GM21360 (cell line): ENCODE data around the gene PSMD12.
"Not testable (repeated sequence)": the region's sequence is repeated elsewhere in the genome, so short reads cannot be mapped to it uniquely, and the experiment has no call there.

Source experiments
- ATAC-seq: cut with Tn5 transposase; IDR thresholded peaks from one replicate; pipeline ENCODE4 v1.9.1; 2021; ENCODE audit warnings: mild to moderate bottlenecking, moderate library complexity; ENCODE audit not compliant: unreplicated experiment

The PSMD12 gene

GRCh38 chr17:67366193-67367157 is at the start of gene PSMD12:
TSS of gene PSMD12 (minus strand) at chr17:67366577. CDS start at chr17:67366519, 58 bp downstream.
- peak; percentile 85 for ATAC-seq

GRCh38 chr17:67415291-67415690 is 48.9 kb upstream of the PSMD12 start:
- no peak for ATAC-seq

GRCh38 chr17:67414559-67414958 is 48.2 kb upstream of the PSMD12 start:
- ATAC-seq: no peak

GRCh38 chr17:67414130-67414529 is 47.8 kb upstream of the PSMD12 start:
- ATAC-seq: no peak

- ATAC-seq: no peak
Observed at GRCh38 chr17:67413388-67413787, 47.0 kb upstream of the PSMD12 start.

GRCh38 chr17:67412941-67413340 is 46.6 kb upstream of the PSMD12 start:
- no peak for ATAC-seq

GRCh38 chr17:67412032-67412431 is 45.7 kb upstream of the PSMD12 start:
- no peak for ATAC-seq

GRCh38 chr17:67411397-67411796 is 45.0 kb upstream of the PSMD12 start:
- no peak for ATAC-seq

GRCh38 chr17:67408455-67408830 is 42.1 kb upstream of the PSMD12 start:
- ATAC-seq: not testable (repeated sequence)

GRCh38 chr17:67403483-67403882 is 37.1 kb upstream of the PSMD12 start:
- no peak for ATAC-seq

GRCh38 chr17:67403065-67403464 is 36.7 kb upstream of the PSMD12 start:
- ATAC-seq: no peak

GRCh38 chr17:67401598-67402504 is 35.5 kb upstream of the PSMD12 start:
- ATAC-seq: no peak

GRCh38 chr17:67401106-67401505 is 34.7 kb upstream of the PSMD12 start:
- no peak for ATAC-seq

- ATAC-seq: no peak
Observed at GRCh38 chr17:67400193-67400592, 33.8 kb upstream of the PSMD12 start.

GRCh38 chr17:67399676-67400075 is 33.3 kb upstream of the PSMD12 start:
- ATAC-seq: no peak

GRCh38 chr17:67393809-67394397 is 27.5 kb upstream of the PSMD12 start:
- ATAC-seq: no peak

GRCh38 chr17:67392111-67392510 is 25.7 kb upstream of the PSMD12 start:
- no peak for ATAC-seq

GRCh38 chr17:67390646-67391361 is 24.4 kb upstream of the PSMD12 start:
- peak; percentile 87 for ATAC-seq

GRCh38 chr17:67390006-67390645 is 23.7 kb upstream of the PSMD12 start:
- no peak for ATAC-seq

GRCh38 chr17:67388986-67389385 is 22.6 kb upstream of the PSMD12 start:
- no peak for ATAC-seq
